ENCODE results near the gene DTD1.

Gene DTD1, protein sequence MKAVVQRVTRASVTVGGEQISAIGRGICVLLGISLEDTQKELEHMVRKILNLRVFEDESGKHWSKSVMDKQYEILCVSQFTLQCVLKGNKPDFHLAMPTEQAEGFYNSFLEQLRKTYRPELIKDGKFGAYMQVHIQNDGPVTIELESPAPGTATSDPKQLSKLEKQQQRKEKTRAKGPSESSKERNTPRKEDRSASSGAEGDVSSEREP

DNA sequence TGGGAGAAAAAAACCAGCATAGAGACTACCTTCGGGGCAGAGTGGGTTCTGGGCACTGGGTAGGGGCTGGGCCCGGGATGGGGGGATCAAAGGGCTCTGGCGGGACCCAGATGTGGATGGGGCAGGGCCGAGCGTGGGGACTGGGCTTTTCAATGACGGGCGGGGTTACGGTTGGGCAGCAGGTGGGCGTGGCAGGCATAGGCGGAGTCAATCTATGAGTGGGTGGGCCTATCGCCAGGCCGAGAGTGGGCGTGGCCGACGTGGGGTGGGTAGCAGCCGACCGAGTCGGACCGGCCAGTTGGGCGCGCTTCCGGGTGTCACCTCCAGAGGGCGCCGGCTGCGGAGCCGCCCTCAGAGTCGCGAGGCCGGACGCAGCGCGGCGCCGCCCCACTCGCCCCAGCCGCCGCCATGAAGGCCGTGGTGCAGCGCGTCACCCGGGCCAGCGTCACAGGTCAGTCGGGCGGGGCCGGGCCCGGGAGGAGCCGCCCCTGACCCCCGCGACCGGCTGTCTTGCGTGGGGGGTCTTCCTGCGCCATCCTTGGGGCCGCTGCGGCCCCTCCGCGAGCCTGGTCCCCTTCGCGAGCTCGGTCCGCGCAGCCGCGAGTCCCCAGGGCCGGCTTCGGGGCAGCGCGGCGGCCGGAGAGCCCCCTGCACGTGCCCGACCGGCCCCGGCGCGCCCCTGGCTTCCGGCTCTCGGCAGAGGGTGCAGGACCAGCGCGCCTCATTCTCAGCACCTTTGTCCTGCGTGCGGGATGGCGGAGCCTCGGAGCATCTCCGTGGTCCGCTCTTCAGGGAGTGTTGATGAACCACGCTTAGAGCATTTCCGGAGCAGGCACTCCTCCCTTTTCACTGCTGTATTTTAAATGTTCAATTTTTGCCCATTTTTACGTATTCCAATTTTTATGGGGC lies at the start of gene DTD1:
DTD1 (plus strand) TSS at position 390 of the 909 bp plus-strand sequence; CDS start at position 409, 19 bp downstream.
- DNase-seq, result peak; percentile 78

DNA sequence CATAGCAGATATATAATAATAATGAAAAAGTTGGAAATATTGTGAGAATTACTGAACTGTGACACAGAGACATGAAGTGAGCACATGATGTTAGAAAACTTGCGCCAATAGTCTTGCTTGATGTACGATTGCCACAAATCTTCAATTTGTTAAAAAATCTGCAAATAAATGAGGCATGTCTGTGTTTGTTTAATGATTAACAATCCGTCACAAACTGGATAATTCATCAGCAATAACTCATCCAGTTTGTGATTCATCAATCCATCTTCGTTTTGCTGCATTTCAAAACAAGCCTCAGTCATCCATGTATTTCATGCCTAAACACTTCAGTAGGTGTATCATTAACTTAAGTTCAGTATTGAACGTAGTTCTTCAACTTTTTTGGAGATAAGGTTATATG lies 46.1 kb upstream of the DTD1 start:
- no peak for DNase-seq

DNA sequence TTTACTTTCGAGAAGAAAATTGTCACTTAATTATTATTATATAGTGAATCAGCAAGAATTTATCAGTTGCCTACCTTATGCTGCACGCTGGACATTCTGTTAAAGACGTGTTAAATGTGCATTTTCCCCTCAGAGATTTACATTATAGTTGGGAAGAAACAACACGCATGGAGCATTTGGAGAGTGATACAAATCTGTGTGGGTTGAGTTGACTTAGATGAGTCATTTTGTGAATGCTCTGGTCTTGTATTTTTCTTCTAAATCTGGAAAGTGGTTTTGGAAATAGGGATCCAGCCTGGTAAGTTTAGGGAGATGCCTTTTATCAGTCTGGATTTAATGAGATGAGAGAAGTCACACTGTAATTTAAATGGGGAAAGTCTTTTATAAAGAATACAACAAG lies 44.6 kb upstream of the DTD1 start:
- no peak for DNase-seq

DNA sequence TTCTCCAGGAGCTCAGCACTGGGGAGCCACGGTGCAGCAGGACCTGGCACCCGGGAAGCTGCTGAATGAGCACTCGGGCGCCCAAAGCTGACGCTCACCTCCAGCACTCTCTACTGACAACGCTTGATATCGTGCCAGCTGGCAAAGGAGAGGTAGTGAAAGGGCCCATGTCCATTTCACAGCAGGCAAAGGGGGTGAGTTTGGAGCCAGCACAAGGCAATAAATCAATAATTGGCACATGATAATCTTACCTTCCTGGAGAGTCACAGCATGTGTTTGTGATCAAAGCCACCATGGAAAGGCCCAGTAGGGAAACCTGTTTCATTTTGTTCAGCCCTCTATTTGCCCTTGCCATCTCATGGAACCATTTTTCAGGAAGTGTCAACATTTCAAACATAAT lies 43.9 kb upstream of the DTD1 start:
- DNase-seq, result no peak

DNA sequence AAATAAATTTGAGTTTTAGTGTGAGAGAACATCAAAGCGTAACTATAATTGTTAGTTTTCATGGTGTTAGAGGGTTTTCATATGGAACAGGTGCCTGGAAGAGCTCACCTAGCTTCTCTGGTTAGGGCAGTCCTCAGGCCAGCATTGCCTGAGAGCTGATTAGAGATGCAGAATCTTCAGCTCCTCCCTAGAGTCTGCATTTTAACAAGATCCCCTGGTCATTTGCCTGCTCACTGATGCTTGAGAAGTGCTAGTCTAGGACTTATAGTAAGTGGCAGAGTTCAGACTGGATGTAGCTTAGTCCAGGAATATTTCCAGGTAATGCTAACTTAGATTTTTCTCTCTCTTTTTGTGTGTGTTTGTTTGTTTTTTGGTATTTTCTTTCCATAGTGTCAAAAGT lies 42.3 kb upstream of the DTD1 start:
- no peak for DNase-seq

DNA sequence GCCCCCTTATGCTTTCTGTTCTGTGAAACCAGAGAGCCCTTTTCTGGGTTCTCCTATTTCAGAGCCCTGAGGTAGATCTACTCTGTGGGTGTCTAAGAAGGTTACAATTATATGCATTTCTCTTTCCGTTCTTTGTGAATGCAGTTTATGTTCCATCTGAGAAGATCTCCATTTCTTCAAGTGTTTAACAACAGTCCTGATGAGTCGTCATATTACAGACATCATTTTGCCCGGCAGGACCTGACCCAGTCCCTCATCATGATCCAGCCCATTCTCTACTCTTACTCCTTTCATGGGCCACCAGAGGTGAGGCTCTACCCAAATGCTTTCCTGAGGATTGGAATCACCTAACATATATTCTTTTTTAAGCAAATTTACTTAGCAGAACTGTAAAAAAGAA lies 39.4 kb upstream of the DTD1 start:
- no peak for DNase-seq

DNA sequence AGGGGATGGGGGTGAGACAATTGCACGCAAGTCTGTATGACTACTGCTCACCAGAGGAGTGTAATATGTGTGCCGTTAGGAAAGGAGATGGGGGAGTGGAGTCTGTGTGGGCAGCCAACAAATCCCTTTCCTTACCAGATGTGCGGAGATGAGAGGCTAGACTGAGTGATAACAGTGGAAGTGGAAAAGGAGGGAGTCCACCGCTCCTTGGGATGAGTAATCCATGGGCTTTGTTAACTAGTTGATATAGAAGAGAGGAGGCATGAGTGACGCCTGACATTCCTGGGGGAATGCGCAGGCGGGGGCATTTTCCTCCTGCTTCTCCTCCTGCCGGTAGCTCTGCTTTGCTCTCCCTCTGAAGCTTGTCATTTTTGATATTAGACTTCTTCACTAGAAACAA lies 34.1 kb upstream of the DTD1 start:
- no peak for DNase-seq

DNA sequence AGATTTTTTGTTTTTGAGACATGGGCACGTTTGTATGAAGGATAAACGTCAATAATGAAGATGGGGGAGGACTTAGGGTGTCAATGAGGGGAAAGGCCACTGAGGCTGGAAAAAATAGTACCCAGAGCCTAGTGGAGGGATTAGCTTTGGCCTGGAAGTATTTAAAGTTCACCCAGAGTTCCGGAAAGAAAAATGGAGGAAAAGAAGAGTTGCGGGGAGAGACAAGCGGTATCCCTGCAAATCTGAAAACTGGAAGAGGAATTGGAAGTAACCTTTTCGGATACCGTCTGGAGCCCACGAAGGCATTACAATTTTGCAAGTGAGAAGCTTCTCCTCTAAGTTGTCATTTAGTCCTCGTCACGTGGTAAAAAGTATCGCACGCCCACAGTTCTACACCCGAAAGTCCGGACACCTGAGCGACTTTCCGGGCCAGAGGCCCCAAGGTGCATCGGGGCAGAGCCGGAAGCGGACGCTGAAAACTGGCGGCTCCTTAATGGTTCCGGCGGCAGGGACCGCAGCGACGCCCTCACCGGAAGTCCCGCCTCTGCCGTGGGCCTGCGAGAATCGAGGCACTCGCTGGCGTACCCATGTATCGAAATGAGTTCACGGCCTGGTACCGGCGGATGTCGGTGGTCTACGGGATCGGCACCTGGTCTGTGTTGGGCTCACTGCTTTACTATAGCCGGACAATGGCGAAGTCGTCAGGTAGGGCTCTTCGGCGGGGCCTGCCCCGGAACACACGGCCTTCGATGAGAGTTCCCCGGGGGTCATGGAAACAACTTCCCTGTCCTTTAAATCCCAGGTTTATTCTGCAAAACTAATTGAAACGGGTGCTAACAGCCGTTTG lies 20.7 kb upstream of the DTD1 start, which contains the start of gene SMIM26:
SMIM26 (plus strand) TSS at position 541 of the 847 bp plus-strand sequence; CDS start at position 588, 47 bp downstream.
- peak; percentile 93 for DNase-seq

DNA sequence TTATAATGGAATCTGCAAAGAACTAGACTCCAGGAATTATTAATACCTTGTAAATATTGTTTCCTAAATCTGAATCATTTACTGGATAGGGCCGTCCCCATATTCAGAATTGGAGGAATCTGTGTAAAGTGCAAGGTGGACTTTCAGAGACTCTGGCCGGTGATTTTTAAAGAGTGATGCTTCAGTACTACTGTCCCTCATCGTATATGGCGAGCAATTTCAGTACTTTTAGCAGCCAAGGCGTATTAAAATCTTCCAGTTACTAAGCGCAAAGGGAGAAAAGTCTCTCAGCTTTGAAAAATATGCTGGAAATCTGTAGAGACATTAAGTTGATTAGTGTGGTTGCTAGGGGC lies 20.1 kb upstream of the DTD1 start:
- peak; percentile 26 for DNase-seq

DNA sequence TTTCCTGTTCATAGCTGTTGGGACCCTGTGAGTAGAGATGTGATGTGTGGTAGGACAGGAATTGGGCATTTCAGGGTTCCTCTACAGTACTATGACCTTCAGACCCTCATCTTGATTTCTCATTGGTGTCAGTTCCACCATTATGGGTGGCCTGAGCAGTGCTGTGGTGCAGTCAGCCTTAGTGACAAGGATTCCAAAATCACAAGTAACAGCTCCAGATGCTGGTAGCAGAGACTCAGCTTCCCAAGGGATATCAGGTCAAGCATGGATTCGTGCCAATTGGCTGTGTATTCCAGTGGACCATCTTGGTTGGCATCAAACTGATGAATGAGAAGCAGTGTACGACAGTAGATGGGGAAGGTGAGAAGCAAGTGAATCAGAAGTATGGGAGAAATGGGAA lies 16.8 kb upstream of the DTD1 start:
- no peak for DNase-seq

DNA sequence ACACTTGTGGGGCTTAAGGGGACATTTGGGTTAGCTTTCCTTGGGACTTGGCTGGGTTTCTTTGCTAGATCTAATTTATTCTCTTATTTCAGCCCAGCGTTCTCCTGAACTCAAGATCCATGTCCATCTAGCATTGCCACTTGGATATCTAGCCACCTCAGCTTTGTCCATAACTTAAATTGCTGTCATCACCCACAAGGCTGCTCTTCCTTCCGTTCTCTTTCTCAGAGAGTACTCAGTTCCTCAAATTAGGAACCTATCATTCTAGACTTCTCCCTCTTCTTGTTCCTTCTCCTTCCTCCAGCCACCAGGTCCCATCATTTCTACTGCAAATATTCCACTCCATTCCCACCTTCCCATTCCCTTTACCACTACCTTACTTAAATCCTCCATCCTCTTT lies 16.3 kb upstream of the DTD1 start:
- no peak for DNase-seq

DNA sequence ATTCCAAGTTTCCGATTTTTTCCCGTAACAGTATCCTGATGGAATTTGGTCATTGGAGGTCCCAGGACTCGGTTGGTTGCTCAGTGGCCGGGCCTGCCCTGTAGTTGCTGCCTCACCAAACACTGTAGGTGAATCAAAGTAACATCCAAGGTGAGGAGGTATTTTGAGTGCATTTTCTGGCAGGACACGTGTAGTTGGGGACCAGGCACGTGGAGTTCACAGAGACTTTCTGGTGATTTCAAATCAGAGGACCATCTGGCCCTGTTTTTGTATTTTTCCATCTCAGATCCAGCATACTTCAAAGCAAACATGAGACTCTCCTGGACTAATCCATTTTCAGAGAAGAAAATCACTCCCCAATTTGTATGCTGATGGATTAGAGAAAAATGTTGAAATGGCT lies 9.9 kb upstream of the DTD1 start:
- DNase-seq, result no peak

DNA sequence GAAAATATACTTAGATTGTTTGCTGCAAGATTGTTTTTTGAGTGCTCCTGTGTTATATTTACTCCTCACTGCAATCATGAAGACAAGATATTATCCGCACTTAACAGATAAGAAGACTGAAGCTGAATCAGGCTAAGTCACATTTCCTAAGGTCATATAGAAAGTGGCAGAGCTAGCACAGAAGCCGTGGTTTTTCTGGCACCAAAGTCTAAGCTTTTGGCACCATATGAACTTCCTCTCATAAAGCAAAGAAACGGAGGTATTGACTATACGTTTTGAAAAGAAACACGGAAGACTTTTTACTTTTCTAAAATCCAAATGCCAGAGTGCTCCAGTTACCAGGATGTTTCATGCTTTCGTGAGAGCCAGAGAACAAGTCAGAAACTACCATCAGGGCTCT lies 9.3 kb upstream of the DTD1 start:
- no peak for DNase-seq

DNA sequence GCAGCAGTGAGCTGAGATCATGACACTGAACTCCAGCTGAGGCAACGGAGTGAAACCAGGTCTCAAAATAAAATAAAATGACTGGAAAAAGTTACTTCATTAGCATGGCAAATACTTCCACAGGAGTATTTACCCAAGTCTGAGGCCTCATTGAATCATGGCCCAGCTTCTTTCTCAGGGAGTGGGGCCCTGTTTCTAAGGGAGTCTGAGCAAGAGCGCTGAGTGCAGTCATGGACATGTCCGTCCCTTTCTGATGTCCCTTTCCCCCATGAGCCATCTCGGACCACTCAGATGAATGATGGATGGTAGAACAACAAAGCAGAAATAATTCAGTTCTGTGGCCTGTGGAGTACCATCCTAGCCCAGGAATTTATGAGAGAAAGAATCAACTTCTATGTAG lies 7.8 kb upstream of the DTD1 start:
- no peak for DNase-seq

DNA sequence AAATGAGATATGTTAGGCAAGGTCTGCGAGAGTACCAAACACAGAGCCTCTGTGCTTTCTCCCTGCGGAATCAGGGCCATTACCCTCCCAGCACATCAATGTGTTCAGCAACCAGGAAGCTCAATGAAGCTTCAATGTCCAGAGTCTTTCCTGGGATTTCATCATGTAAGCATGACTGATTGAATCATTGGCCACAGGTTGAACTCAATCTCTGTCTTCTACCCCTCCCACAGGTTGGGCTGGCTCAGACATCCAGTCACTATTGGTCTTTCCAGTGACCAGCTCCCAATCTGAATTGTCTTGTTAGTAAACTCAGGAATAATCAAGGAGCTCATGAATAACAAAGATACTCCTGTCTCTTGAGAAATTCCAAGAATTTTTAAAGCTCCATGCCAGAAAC lies 2.7 kb upstream of the DTD1 start:
- no peak for DNase-seq

DNA sequence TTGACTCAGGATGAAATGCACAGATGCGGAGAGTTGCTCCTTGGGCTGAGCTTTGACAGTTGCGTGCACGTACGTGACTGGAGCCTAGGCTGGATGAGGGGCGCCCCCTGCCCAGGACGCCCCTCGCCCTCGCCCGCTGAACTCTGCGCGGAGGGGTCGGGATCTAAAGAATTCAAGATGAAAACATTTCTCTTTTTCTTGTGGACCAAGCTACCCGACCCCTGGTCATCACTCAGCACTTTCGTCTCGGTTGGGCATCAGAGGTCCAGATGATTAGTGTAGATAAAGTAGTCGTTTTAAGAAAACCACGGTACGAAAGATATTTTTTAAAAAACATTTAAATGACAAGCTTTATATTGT lies 700 bp downstream of the DTD1 start:
- no peak for DNase-seq

DNA sequence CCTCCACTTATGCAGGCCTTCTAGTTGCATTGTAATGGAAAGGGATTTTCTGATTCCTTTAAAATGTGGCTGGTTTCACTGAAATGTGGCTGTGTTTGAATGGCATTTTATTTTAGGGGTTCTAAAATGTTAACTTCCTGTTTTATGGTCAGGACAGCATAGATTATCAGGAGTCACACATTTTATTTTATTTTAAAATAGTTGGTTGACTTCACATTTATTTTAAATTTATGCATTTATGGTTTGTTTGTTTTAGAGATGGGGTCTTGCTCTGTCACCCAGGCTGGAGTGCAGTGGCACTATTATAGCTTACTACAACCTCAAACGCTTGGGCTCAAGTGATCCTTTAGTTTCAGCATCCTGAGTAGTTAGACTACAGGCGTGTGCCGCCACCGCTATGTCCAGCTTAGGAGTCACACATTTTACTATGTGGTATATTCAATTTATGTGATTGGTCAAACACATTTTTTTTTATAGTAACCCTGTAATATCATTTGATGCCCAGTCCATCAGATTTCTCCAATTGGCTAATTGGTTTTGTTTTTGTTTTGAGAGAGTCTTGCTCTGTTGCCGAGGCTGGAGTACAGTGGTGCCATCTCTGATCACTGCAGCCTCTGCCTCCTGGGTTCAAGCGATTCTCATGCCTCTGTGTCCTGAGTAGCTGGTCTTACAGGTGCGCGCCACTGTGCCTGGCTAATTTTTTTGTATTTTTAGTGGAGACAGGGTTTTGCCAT lies 2.3 kb downstream of the DTD1 start:
- DNase-seq, result no peak

DNA sequence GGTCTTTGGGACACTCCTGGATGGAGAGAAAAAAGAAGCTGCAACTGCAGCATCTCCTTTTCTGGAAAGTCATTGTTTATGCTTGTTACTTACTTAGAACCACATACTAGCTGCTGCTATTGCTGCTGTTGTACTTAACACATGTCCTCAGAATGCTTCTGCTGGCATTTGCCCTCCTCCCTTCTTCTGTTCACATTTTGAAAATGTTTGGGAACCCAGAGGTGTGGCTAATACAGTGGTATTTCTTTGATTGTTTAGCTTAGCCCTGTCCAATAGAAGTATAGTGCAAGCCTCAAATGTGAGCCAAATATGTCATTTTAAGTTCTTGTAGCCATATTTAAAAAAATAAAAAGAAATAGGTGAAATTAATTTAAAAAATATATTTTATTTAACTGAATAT lies 8.4 kb downstream of the DTD1 start:
- DNase-seq, result no peak

DNA sequence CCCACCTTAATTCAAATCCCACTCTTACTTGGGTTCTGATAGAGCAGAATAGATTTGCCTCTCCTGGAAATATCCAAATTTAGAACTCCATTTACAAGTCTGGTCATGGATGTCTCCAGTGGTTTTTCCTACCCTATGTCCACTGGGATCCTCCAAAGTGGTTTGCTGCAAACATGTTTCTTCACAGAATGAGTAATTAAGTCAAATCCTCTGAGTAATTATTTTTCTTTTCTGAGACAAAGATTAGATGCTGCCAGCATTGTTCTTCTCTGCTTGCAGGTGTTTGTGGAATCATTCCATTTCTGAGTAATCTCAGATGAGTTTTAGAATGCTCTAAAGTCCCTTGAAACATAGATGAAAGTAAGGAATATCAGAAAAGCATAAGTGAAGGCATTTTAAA lies 21.9 kb downstream of the DTD1 start:
- DNase-seq, result no peak

DNA sequence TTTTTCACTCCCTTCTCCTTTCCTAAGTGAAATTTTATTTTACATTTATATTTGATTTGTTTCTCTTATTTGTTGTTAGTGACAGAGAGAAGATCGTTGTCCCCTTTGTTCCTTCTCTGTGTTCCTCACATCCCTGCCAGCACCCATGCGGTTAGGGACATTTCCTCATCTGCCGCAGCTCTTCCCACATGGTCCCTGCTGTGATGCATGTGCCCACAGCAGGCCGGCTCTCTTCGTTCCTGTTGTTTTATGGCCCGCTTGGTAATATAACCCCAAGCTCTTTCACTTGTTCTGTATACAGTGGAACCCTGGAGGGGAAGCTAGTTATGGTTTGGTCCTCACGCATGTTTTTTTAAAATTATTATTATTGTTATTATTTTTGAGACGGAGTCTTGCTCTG lies 23.6 kb downstream of the DTD1 start:
- no peak for DNase-seq

DNA sequence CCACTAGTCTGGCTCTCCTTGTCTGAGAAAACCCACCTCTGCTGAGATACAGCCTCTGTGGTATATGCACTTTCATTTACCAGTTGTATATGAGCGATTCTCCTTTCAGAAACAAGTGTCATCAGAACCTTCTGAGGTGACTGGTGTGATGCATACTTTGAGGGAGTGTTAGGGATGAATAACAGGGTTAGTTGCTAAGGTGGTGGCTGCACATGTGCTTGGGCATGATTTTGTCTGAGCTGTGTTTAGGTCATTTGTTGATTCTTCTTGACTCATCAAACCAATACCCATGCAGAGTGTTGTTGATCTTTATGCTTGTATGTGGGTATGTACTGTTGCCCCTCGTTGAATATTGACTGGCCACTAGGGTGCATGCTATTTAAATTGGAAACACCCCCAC lies 25.7 kb downstream of the DTD1 start:
- DNase-seq, result no peak

DNA sequence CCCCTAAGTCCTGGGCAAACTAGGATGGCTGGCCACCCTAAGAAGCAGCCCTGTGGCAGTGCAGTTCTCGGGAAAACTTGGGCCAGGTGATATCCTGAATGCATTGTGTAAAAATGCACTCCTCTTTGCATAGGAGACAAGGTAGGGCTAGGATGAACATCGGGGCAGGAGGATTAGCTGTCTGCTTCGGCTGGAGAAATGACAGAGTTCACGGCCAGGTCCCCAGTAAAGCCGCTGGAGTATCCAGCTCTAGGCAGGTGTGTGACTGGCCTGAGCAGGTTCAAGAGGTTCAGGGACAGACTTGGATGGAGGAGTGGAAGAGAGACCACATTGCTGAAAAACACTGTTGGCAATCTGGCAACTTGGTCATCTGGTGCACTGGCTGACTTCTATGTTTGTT lies 26.4 kb downstream of the DTD1 start:
- DNase-seq, result no peak

DNA sequence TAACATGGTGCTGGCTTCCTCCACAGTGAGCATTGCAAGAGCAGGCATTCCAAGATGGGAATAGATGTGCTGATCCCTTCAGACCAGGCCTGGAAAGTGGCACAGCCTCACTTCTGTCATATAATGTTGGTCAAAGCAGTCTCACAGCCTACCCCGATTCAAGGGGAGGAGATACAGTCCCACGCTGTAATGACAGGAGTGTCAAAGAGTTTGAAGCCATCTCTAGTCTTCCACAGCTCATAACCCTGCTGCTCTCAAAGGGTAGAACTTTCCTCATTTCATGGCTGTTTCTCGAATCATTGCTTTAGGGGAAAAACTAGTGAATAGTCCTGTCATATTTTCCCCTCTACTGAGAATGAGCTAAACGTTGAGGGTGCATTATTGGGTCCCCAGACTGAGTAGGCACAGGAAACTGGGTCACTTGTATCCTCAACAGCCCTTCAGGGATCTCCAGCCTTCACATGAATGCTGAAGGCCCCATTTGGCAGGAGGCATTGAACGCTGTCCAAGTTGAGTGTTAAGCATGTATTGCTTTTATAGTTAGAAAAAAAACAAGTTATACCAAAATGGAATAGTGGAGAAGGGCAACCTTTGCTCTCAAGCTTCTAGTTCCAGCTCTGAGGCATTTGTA lies 27.3 kb downstream of the DTD1 start:
- DNase-seq, result no peak
